Upper lobe of right lung (tissue), 1 donor: ENCODE data around the gene GRID2IP. TPM values are rescaled to one million over a fixed set of nuclear protein-coding genes. Genes with fewer than 3 reads are reported as not detected.
A peak's percentile ranks its signal among the peaks of the same experiment; 100 is the strongest.

Experiments used
- ATAC-seq: fragments of 200-7000 bp; cut with Tn5 transposase; one replicate; pipeline ENCODE4 v1.9.1; 2020; ENCODE audit warnings: mild to moderate bottlenecking, moderate library complexity
- DNase-seq: peaks from one replicate; pipeline ENCODE4 v3.0.0-alpha.2; 2020
- H3K27ac ChIP-seq: fragments of 200-600 bp; one replicate; pipeline ENCODE4 v1.8.0; 2022
- H3K27me3 ChIP-seq: fragments of 200-600 bp; one replicate; pipeline ENCODE4 v1.8.0; 2022; ENCODE audit warnings: mild to moderate bottlenecking
- H3K36me3 ChIP-seq: fragments of 200-600 bp; one replicate; pipeline ENCODE4 v1.8.0; 2022
- H3K4me1 ChIP-seq: fragments of 200-600 bp; one replicate; pipeline ENCODE4 v1.8.0; 2022
- H3K4me3 ChIP-seq: fragments of 200-600 bp; one replicate; pipeline ENCODE4 v1.8.0; 2022; ENCODE audit warnings: mild to moderate bottlenecking
- H3K9me3 ChIP-seq: fragments of 200-600 bp; one replicate; pipeline ENCODE4 v1.8.0; 2022
- intact Hi-C: fragments of 100-400 bp; cut with DNase I; formaldehyde crosslinking; loops from one replicate; pipeline ENCODE4 v1.11.0; 2022
- total RNA-seq: library from RNA; stranded (reverse); fragmentation: NEBNext Ultra II Directional; extraction: Animal tissue kit (Norgen Biotek cat#: 25700); gene quantifications from one replicate; pipeline ENCODE4 v1.2.1, GENCODE V29; 2021
- TF ChIP-seq, protein P1 (sequence below): fragments of 200-600 bp; IDR thresholded peaks from one replicate; pipeline ENCODE4 v1.8.0; 2022; ENCODE audit warnings: antibody characterized with exemption
- donor health status: DM: no; HTN: yes; CAD: no; lungs with severe emphysema.

Gene GRID2IP
- total RNA-seq, 1 donor from 2014 or later: 0.46 TPM

- Histone ChIP-seq H3K9me3 (no peaks in the 10 kb centered on the region), H3K4me1 (peaks cover 4% of the 10 kb centered on the region), H3K27me3 (no peaks in the 10 kb centered on the region), H3K4me3 (no peak overlapping the region), H3K27ac (no peak overlapping the region), H3K36me3 (no peaks in the 10 kb centered on the region)
- intact Hi-C loops: no loop called here
- TF ChIP-seq, protein P1, sequence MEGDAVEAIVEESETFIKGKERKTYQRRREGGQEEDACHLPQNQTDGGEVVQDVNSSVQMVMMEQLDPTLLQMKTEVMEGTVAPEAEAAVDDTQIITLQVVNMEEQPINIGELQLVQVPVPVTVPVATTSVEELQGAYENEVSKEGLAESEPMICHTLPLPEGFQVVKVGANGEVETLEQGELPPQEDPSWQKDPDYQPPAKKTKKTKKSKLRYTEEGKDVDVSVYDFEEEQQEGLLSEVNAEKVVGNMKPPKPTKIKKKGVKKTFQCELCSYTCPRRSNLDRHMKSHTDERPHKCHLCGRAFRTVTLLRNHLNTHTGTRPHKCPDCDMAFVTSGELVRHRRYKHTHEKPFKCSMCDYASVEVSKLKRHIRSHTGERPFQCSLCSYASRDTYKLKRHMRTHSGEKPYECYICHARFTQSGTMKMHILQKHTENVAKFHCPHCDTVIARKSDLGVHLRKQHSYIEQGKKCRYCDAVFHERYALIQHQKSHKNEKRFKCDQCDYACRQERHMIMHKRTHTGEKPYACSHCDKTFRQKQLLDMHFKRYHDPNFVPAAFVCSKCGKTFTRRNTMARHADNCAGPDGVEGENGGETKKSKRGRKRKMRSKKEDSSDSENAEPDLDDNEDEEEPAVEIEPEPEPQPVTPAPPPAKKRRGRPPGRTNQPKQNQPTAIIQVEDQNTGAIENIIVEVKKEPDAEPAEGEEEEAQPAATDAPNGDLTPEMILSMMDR: no peak
- DNase-seq (no peak), ATAC-seq (no peak)
These were observed 42.7 kb downstream of the GRID2IP start for GRCh38 chr7:6508539-6508938.

GRCh38 chr7:6507906-6508305 is 43.4 kb downstream of the GRID2IP start:
- Histone ChIP-seq H3K4me3 (no peak overlapping the region), H3K27me3 (no peaks in the 10 kb centered on the region), H3K36me3 (no peaks in the 10 kb centered on the region), H3K27ac (no peak overlapping the region), H3K9me3 (no peaks in the 10 kb centered on the region), H3K4me1 (peaks cover 4% of the 10 kb centered on the region)
- intact Hi-C loops: no loop called here
- DNase-seq (no peak), ATAC-seq (no peak)
- TF ChIP-seq, protein P1: no peak

- no peaks in the 10 kb centered on the region for H3K27me3 ChIP-seq
- no peak overlapping the region for H3K4me3 ChIP-seq
- no peaks in the 10 kb centered on the region for H3K36me3 ChIP-seq
- TF ChIP-seq, protein P1: no peak
- DNase-seq (no peak), ATAC-seq (no peak)
- H3K27ac ChIP-seq: no peak overlapping the region
- intact Hi-C loops: no loop called here
- no peaks in the 10 kb centered on the region for H3K9me3 ChIP-seq
- H3K4me1 ChIP-seq: peaks cover 4% of the 10 kb centered on the region
These were observed 45.3 kb downstream of the GRID2IP start for GRCh38 chr7:6505685-6506559.

GRCh38 chr7:6504996-6505395 is 46.3 kb downstream of the GRID2IP start:
- intact Hi-C loops: no loop called here
- TF ChIP-seq, protein P1: no peak
- no peaks in the 10 kb centered on the region for H3K36me3 ChIP-seq
- DNase-seq: no peak
- H3K9me3 ChIP-seq: no peaks in the 10 kb centered on the region
- peak overlapping the region; percentile 64 for H3K4me3 ChIP-seq
- peak overlapping the region; percentile 77 for H3K27ac ChIP-seq
- H3K27me3 ChIP-seq: no peaks in the 10 kb centered on the region
- ATAC-seq: no peak
- H3K4me1 ChIP-seq: peaks cover 4% of the 10 kb centered on the region

DNA sequence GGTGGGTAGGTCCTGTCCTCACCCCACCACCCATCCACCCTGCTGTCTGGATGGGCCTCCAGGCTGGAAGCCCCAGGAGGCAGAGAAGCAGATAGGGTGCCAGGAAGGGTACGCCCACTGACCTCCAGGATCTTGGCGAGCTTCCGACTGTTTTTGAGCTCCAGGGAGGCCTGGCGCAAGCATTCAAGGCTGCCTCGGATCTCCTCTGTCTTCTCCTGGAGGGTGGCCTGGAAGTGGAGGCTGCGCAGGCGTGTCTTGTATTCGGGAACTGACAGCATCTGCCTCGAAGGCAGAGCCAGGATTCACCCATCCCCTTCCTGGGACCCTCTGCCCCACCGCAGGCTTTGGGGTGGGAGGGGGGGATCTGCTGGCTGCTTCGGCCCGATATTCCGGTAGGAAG is 48.4 kb downstream of the GRID2IP start:
- Histone ChIP-seq H3K9me3 (no peaks in the 10 kb centered on the region), H3K4me3 (peak overlapping the region; percentile 64), H3K27me3 (no peaks in the 10 kb centered on the region), H3K27ac (no peak overlapping the region), H3K36me3 (no peaks in the 10 kb centered on the region), H3K4me1 (peaks cover 4% of the 10 kb centered on the region)
- ATAC-seq (no peak), DNase-seq (no peak)
- TF ChIP-seq, protein P1: no peak
- intact Hi-C loops: no loop called here
